ENCODE measurements around the gene SPINT3. TPM values are rescaled to one million over a fixed set of nuclear protein-coding genes. Genes with fewer than 3 reads are reported as not detected.

The SPINT3 gene, protein sequence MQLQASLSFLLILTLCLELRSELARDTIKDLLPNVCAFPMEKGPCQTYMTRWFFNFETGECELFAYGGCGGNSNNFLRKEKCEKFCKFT
- not detected in 2 replicates for total RNA-seq

DNA sequence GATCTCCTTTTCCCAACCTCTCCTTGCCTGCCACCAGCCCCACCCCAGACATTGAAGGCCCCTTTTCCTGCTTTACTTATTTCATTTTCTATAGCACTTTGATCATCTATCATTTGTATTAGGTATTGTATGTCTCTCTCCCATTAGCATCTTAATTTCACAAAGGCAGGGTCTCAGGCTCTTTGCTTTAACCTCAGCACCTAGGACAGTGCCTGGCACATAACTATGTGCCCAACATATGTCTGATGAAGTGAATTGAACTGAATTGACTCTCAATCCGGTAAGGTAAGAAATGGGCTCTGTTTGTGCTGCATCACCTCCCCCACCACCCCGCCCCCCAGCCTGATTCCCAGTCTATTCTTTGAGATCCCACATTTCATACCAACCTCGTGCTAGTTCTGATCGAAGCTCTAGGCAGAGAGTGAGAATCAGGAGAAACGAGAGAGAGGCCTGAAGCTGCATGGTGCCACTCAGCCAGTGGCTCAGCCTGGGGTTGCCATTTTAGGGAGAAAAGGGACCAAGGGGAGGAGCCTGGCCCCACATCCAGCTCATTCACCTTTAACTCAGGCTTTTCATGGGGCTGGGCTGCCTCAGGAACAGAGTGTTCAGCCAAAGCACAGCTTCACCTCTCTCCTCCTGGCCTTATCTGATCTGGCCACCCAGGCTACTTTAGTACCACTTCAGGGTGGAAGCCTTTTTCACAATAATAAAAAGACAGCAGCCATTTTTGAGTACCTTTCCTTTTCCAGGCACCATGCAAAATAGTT, at the start of gene SPINT3:
SPINT3 (minus strand) TSS at position 476 of the 767 bp plus-strand sequence; CDS start at position 462, 14 bp downstream.
- TF ChIP-seq, protein P1, sequence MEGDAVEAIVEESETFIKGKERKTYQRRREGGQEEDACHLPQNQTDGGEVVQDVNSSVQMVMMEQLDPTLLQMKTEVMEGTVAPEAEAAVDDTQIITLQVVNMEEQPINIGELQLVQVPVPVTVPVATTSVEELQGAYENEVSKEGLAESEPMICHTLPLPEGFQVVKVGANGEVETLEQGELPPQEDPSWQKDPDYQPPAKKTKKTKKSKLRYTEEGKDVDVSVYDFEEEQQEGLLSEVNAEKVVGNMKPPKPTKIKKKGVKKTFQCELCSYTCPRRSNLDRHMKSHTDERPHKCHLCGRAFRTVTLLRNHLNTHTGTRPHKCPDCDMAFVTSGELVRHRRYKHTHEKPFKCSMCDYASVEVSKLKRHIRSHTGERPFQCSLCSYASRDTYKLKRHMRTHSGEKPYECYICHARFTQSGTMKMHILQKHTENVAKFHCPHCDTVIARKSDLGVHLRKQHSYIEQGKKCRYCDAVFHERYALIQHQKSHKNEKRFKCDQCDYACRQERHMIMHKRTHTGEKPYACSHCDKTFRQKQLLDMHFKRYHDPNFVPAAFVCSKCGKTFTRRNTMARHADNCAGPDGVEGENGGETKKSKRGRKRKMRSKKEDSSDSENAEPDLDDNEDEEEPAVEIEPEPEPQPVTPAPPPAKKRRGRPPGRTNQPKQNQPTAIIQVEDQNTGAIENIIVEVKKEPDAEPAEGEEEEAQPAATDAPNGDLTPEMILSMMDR (IDR thresholded peaks at IDR 0.05; ENCODE audit: insufficient read depth, low read length, severe bottlenecking) = no peak
- DNase-seq (ENCODE audit: low read depth) (no peak), FAIRE-seq (no peak)
- no peak within 1 kb of the TSS for H3K4me3 ChIP-seq (ENCODE audit: low read depth, low read length)
- no peaks in the 10 kb centered on the region for H3K36me3 ChIP-seq (ENCODE audit: control insufficient read depth, insufficient read depth, low read length)
- peaks cover 2% of the 10 kb centered on the region for H3K27me3 ChIP-seq (ENCODE audit: control insufficient read depth, insufficient read depth, low read length)

DNA sequence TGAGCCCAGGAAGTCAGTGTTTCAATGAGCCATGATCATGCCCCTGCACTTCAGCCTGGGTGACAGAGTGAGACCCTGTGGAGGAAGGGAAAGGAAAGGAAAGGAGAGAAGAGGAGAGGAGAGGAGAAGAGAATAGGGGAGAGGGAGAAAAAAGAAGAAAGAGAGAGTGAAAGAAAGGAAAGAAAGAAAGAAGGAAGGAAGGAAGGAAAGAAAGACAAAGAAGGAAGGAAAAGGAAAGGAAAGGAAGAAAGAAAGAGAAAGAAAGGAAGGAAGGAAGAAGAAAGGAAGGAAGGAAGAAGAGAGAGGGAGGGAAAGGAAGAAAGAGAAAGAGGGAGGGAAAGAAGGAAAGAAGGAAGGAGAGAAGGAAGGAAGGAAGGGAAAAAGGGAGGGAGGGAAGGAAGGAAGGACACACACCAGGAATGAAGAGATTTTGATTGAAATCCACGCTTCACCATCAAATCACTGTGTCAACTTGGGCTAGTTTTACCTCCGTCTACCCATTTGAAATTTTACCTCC, 49.4 kb upstream of the SPINT3 start:
- H3K27me3 ChIP-seq (ENCODE audit: control insufficient read depth, insufficient read depth, low read length) = peaks cover 2% of the 10 kb centered on the region
- no peak overlapping the region for H3K4me3 ChIP-seq (ENCODE audit: low read depth, low read length)
- H3K36me3 ChIP-seq (ENCODE audit: control insufficient read depth, insufficient read depth, low read length) = no peaks in the 10 kb centered on the region
- TF ChIP-seq, protein P1 (IDR thresholded peaks at IDR 0.05; ENCODE audit: insufficient read depth, low read length, severe bottlenecking) = no peak
- FAIRE-seq = no peak
- no peak for DNase-seq (ENCODE audit: low read depth)

DNA sequence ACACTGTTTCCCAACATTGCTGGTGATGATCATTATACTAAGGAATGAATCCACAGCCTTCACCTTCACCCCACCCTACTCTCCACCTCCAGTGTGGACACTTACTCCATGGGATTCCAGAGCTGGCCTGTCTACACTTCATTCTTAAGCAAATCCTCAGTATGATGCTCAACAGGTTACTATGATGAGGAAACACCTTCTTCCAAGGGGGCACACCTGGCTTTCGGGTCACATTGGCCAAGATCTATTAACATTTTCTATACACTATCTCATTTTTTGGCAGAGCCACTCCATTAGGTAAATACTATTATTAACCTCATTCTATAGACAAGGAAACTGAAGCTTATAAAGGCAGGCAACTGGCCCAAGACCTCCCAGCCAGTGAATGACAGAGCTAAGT, 39.8 kb upstream of the SPINT3 start:
- DNase-seq (ENCODE audit: low read depth) (no peak), FAIRE-seq (no peak)

DNA sequence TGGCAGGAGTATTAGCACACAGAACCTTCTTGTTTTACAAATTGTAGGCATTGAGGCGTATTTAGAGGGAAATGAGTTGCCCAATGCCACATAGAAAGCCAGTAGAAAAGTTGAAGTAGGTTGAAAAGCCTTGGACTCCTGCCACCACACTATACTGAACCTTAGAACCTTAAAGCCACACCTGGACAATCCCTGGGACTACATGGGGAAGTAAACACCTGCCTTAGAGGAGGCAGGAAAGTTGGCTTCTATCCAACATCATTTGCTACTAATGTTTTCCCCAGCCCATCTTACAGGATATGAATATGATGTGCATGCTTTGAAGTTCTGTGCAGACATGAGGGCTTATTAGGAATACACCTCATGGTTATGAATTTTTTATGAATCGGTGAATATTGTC, 37.0 kb upstream of the SPINT3 start:
- FAIRE-seq (no peak), DNase-seq (ENCODE audit: low read depth) (no peak)
- peaks cover 4% of the 10 kb centered on the region for H3K27me3 ChIP-seq (ENCODE audit: control insufficient read depth, insufficient read depth, low read length)
- H3K36me3 ChIP-seq (ENCODE audit: control insufficient read depth, insufficient read depth, low read length) = no peaks in the 10 kb centered on the region
- no peak overlapping the region for H3K4me3 ChIP-seq (ENCODE audit: low read depth, low read length)
- TF ChIP-seq, protein P1 (IDR thresholded peaks at IDR 0.05; ENCODE audit: insufficient read depth, low read length, severe bottlenecking) = no peak

More for the DNA sequence above, 39.8 kb upstream of the SPINT3 start:
- H3K27me3 ChIP-seq (ENCODE audit: control insufficient read depth, insufficient read depth, low read length) = peaks cover 4% of the 10 kb centered on the region
- H3K36me3 ChIP-seq (ENCODE audit: control insufficient read depth, insufficient read depth, low read length) = no peaks in the 10 kb centered on the region
- H3K4me3 ChIP-seq (ENCODE audit: low read depth, low read length) = no peak overlapping the region
- TF ChIP-seq, protein P1 (IDR thresholded peaks at IDR 0.05; ENCODE audit: insufficient read depth, low read length, severe bottlenecking) = no peak

DNA sequence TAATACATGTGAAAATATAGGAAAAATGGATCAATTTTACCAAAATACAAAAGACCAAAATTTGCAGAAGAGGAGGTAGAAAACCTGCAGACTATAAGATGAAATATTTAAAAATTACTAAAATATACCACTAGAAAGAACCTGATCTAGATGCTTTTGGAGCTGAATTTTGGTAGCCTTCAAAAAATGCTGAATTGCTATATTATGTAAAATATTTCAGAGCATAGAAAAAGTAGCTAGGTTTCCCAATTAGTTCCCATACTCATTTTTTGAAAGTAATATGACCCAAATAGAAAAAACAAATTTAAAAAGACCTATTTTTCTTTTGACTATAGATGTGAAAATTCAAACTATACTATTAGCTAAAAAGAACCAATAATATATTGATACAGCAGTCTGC, 35.3 kb upstream of the SPINT3 start:
- TF ChIP-seq, protein P1 (IDR thresholded peaks at IDR 0.05; ENCODE audit: insufficient read depth, low read length, severe bottlenecking) = no peak
- no peaks in the 10 kb centered on the region for H3K36me3 ChIP-seq (ENCODE audit: control insufficient read depth, insufficient read depth, low read length)
- peaks cover 8% of the 10 kb centered on the region for H3K27me3 ChIP-seq (ENCODE audit: control insufficient read depth, insufficient read depth, low read length)
- FAIRE-seq = no peak
- DNase-seq (ENCODE audit: low read depth) = no peak
- H3K4me3 ChIP-seq (ENCODE audit: low read depth, low read length) = no peak overlapping the region
